ENCODE data around the gene CPEB3. TPM values are rescaled to one million over a fixed set of nuclear protein-coding genes. Genes with fewer than 3 reads are reported as not detected.

The CPEB3 gene
- total and polyA plus RNA-seq, 2 donors (not counting 3 experiments of a cell fraction or from before 2014, with no cell fraction given), result 0.80 to 2.2 TPM

DNA sequence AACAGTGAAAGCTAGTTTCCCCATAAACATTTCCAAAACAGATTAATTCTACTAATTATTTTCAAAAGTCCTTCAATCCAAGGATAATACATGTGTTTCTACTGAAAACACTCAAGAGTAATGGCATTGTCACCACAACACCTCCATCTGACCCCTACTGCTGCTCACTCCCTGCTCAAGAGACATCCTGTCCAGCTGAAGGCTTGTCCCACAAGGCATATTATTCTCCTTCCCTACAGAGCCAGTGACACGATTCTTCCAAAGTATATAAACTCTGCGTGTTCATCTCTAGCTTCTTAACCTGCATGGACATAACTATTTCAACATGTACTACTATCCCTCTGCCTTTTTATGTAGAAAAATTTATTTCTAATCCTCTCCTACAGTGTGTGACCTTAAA lies 182.1 kb downstream of the CPEB3 start:
- no peaks in the 10 kb centered on the region for H3K4me1 ChIP-seq (ENCODE audit: control insufficient read depth, extremely low read depth, insufficient read depth, low read length)
- no peaks in the 10 kb centered on the region for H4K20me1 ChIP-seq (replicated peaks; ENCODE audit: control insufficient read depth, extremely low read depth, insufficient read depth, low read length)
- TF ChIP-seq POLR2A (IDR thresholded peaks at IDR 0.05; ENCODE audit: low read depth, low read length) (no peak), POLR2AphosphoS5 (IDR thresholded peaks at IDR 0.05; ENCODE audit: insufficient read depth, low read depth, low read length) (no peak), MYC (IDR thresholded peaks at IDR 0.05; ENCODE audit: low read depth, low read length) (no peak), GATA2 (IDR thresholded peaks at IDR 0.05; ENCODE audit: insufficient read depth, insufficient read length, low read depth, low read length) (no peak), EZH2 (IDR thresholded peaks at IDR 0.05; ENCODE audit: borderline replicate concordance, low read depth, low read length, severe bottlenecking) (no peak), FOS (IDR thresholded peaks at IDR 0.05; ENCODE audit: borderline replicate concordance, insufficient read depth, low read length) (no peak), JUN (IDR thresholded peaks at IDR 0.05; ENCODE audit: borderline replicate concordance, insufficient read depth, insufficient read length, low read depth) (no peak)
- TF ChIP-seq, protein P1, sequence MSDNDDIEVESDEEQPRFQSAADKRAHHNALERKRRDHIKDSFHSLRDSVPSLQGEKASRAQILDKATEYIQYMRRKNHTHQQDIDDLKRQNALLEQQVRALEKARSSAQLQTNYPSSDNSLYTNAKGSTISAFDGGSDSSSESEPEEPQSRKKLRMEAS (IDR thresholded peaks at IDR 0.05; ENCODE audit: insufficient read depth, insufficient read length), result no peak
- TF ChIP-seq, protein P2, sequence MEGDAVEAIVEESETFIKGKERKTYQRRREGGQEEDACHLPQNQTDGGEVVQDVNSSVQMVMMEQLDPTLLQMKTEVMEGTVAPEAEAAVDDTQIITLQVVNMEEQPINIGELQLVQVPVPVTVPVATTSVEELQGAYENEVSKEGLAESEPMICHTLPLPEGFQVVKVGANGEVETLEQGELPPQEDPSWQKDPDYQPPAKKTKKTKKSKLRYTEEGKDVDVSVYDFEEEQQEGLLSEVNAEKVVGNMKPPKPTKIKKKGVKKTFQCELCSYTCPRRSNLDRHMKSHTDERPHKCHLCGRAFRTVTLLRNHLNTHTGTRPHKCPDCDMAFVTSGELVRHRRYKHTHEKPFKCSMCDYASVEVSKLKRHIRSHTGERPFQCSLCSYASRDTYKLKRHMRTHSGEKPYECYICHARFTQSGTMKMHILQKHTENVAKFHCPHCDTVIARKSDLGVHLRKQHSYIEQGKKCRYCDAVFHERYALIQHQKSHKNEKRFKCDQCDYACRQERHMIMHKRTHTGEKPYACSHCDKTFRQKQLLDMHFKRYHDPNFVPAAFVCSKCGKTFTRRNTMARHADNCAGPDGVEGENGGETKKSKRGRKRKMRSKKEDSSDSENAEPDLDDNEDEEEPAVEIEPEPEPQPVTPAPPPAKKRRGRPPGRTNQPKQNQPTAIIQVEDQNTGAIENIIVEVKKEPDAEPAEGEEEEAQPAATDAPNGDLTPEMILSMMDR (IDR thresholded peaks at IDR 0.05; ENCODE audit: extremely low read depth in 1 of 2, insufficient read depth in 1 of 2, low read depth in 1 of 2, low read length in 2 of 2), result no peak
- dilution Hi-C loops (cut with MboI; ENCODE audit: extremely low pct_ligation_motif_present, low sequenced_read_pairs) (no loop called here), intact Hi-C loops (cut with micrococcal nuclease) (no loop called here)
- no peaks in the 10 kb centered on the region for H3K9me1 ChIP-seq (replicated peaks; ENCODE audit: control insufficient read depth, extremely low read depth, insufficient read depth, low read length)
- POLR2A ChIA-PET, result interaction anchor here (0.7 kb wide), 1 partner anchor 1386 kb away, joined by 3 read pairs; no protein-coding TSS in a partner anchor
- H3K27me3 ChIP-seq (ENCODE audit: control insufficient read depth in 2 of 2, insufficient read depth in 2 of 2, low read length in 2 of 2), result no peaks in the 10 kb centered on the region
- H3K4me2 ChIP-seq (ENCODE audit: insufficient read depth, low read length), result no peak overlapping the region
- no peak overlapping the region for H3K27ac ChIP-seq (ENCODE audit: insufficient read depth, low read depth, low read length)
- DNase-seq (ENCODE audit: low read depth, low spot score) (no peak), FAIRE-seq (no peak)
- no peaks in the 10 kb centered on the region for H3K79me2 ChIP-seq (ENCODE audit: control insufficient read depth, insufficient read depth, low read length)
- H3K4me3 ChIP-seq (replicated peaks in 1 of 3; ENCODE audit: insufficient read depth in 1 of 3, low read depth in 1 of 3, low read length in 3 of 3), result no peak overlapping the region
- no TSS peak for BruUV-seq (replicated peaks)
- no peak overlapping the region for H2AFZ ChIP-seq (ENCODE audit: low read depth, low read length)
- no peaks in the 10 kb centered on the region for H3K9me3 ChIP-seq (replicated peaks; ENCODE audit: control insufficient read depth, insufficient read depth, low read length)
- H3K36me3 ChIP-seq (ENCODE audit: control insufficient read depth in 2 of 2, extremely low read depth in 1 of 2, insufficient read depth in 2 of 2, low read length in 2 of 2), result no peaks in the 10 kb centered on the region
- no peak overlapping the region for H3K9ac ChIP-seq (replicated peaks; ENCODE audit: extremely low read depth, insufficient read depth, low read length)
- CTCF ChIA-PET, result interaction anchor here (0.9 to 1.5 kb wide), 7 partner anchors 10 to 183 kb away, joined by 3 to 4 read pairs (median 3); partner anchors contain the start of genes CPEB3 and MARCHF5

Measured in endothelial cell of umbilical vein (primary cell).